ENCODE data around the gene VGLL1.

VGLL1 gene

DNA sequence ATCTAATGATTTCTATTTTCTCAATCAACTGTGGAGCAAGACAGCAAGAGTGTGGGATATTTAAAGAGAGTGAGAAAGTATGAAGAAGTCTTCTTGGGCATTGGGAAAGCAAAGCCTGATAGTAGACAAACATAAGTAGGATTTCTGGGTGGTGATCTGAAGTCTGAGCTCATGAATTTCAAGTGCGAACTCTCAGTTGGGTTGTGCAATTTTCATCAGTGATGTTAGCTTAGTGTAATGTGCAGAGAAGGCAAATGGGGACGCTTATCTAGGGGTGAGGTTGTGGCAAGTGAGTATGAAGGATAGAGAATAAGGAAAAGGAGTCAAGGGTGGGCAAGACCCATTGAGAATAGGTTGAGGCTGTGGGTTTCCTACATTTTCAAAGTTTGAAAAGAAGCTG lies 23.7 kb downstream of the VGLL1 start:
- no peak for DNase-seq (ENCODE audit: low spot score)

DNA sequence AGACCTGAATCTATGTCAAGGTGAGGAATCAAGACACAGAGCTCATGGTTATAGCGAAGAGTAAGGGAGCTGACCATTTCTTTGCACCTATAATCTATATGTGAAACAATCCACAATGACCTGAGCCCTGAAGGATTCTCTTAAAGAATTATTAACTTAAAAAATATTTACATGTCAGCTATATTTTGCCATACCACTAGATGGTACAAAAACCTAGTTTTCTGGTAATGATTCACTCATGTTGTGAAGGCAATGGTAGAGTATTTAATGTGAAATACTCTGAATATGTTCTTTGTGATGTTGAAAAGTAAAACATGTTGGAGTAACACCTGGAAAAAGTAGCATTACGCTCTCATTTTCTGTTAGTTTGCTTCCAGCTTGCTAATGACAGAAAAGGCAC lies 40.0 kb downstream of the VGLL1 start:
- DNase-seq (ENCODE audit: low spot score) = no peak

DNA sequence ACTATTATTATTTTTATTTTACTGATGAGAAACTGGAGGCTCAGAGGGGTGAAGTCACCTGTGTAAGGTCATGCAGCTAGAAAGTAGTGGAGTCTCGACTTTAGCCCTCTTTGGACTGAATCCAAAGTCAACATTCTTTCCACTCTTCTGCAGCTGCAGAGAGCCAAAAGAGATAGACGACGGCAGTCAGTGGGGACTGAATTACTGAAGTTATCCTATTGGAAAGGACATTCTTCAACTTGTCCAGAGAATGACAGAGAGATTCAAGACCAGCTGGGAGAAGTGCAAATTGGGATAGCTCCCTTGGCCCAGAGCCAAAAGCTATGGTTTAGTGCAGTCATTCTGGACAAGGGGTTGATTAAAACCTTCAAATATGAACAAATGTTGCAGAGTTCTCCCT lies 42.5 kb downstream of the VGLL1 start:
- DNase-seq (ENCODE audit: low spot score) = no peak

DNA sequence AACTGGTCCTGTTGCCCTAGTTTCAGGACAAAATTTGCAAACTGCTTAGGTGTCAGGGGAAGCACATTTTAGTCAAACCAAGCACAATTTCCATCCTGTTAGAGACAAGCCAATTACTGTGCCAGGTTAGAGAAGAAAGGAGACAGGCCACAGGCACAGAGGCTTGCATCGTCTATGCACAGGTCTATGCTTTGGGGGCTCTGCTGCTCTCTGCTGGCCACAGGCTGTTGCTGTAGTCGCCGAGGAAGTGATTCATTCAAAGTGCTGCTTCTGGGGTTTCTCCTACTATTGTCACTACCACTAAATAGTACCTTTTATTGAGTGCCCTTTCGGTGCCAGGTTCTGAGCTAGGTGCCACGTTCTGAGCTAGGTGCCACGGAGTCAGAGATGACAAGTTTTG lies 45.5 kb downstream of the VGLL1 start:
- DNase-seq (ENCODE audit: low spot score) = peak; percentile 71

DNA sequence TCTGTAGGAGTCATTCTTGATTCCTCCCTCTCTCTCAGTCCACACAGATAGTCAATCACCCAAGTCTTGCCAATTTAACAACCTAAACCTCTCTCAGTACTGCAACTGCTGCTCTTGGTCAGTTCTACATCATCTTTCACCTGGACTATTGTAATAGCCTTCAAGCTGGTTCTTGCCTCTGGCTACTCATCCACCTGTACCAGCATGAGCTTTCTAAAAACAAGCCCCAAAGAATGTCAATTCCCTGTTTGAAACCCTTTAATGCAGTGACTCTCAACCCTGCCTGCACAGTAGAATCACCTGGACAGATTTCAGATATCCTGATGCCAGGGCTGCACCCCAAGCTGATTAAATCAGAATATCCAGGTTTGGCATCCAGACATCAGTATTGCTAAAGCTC lies 48.3 kb downstream of the VGLL1 start:
- no peak for DNase-seq (ENCODE audit: low spot score)

DNA sequence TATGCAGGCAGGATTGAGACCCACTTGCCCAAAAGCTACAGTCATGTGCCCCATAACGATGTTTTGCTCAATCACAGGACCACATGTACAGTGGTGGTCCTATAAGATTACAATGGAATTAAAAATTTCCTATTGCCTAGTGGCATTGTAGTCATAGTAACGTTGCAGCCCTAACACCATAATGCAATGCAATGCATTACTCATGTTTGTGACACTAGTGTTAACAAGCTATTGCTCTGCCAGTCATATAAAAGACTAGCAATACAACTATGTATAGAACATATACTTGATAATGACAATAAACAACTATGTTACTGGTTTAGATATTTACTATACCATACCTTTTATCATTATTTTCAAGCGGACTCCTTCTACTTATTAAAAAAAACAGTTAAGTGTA lies 50.6 kb downstream of the VGLL1 start:
- DNase-seq (ENCODE audit: low spot score) = no peak

DNA sequence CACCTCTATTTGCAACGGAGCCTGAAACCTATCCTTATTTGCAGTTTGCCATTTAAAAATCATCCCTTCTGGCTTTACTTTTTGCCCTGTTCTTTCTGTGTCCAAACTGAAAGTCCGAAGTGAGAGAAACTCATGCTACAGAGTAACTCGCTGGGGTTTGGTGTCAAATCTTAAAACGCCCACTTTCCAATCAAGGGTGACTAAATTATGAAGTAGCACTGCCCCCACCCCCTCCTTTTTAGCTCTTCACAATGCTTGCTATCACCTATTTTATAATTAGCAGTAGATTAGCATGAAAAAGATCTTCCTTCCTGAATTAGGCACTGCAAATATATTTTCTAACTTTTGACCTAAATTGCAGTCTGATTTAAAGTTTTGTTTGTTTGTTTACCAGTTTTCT lies 52.5 kb downstream of the VGLL1 start:
- DNase-seq (ENCODE audit: low spot score) = no peak

DNA sequence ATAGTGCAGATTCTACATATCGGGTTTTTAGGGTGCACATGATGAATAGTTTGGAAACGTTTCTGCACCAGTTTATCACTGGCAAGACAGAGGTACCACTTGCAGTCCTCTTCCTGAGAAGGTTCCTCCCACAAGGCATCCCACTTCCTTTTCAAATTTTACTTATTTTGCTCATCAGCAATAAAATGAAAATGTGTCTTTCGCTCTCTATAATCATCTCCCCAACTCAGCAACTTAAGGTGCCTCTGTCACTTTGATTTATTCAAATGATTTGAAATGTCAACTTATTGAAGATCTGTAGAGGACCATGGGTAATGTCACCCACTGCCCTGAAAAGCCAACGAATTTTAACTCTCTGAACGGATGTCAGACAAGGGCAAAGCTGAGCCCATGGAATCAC lies 53.2 kb downstream of the VGLL1 start:
- no peak for DNase-seq (ENCODE audit: low spot score)

DNA sequence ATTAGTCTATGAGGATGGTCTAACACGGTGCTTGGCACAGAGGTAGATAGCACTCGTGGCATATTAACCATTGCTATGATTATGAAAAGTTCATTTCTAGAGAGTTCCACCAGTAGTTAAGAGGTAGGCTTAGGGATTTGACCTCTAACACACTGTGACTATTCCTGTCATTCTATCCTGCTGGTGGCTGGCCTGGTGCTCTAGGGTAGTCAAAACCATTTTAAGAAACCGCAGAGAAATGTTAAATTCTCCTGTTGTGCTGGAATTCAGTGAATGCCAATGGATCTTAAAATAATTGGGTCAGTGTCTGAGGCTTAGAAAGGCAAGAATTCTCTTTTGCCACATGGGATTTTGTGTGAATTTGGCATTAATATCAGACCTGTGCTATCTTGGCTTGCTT lies 53.9 kb downstream of the VGLL1 start:
- DNase-seq (ENCODE audit: low spot score) = no peak

DNA sequence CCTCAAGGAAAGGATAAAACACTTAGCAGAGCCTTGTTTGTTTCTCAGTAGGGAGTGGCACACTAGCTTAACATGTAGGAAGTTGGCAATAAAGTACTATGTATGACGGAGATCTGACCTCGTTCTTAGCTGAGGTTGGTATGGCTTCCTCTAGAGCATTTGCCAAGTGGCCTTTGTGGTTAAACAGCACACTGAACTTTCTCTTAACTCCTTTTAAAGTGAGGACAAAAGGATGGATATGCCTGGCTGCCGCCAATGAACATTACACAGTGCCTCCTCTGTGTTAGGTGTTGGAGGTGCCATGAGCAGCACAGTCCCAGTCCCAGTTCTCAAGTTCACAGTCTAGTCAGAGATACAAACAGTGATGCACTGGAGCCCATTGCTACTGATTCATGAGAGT lies 54.4 kb downstream of the VGLL1 start:
- DNase-seq (ENCODE audit: low spot score) = no peak

DNA sequence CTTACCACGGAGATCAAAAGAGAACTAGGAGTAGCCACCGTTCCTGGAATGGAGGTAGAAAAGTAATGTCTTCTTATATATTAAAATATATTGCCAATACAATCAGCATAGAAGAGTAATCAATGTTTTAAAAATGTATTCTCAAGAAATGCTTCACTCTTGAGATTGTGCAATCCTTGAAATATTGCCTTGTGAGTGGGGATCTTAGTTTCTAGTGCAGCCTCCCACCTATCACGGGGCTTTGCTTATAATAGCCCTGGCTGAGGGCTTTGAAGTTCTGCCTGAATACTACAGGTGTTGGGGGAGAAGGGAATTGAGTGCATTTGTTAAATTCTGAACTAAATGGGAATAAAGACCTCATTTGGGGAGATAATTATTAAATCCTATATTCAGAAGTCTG lies 55.5 kb downstream of the VGLL1 start:
- DNase-seq (ENCODE audit: low spot score) = no peak

DNA sequence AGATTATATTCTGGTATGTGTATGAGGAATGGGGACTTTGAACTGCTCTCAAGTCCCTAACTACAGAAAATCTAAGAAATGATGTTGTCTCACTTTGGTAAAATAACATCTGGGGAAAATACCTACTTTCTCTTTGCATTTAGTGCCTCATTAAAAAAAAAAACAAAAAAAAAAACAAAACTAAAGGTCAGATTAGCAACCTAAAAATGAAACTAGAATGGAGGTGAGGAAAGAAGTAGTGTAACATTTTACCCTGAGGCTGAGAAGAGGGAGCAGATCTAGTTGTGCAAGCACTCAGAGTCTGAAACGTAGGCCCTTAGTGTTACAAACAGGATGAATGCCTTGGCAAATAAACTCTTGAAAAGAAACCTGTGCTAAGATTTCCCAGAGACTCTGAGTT lies 56.0 kb downstream of the VGLL1 start:
- no peak for DNase-seq (ENCODE audit: low spot score)

DNA sequence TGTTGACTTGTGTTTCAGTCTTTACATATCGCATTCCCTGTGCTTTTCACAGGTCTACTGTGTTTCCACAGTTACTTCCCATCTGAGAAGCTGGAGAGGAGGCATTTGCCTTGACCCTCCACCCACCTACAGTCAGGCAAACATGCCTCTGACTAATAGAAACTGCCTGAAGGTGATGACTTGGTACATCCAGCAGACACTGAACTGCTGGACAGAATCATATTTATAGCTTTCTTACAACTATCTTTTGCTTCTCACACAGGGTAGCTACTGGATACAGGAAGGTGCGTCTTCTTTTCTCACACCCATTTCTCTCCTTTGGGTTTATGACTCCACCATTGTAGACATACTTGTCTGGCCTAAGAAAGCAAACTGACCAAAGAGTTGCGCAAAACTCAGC lies 58.0 kb downstream of the VGLL1 start:
- no peak for DNase-seq (ENCODE audit: low spot score)

DNA sequence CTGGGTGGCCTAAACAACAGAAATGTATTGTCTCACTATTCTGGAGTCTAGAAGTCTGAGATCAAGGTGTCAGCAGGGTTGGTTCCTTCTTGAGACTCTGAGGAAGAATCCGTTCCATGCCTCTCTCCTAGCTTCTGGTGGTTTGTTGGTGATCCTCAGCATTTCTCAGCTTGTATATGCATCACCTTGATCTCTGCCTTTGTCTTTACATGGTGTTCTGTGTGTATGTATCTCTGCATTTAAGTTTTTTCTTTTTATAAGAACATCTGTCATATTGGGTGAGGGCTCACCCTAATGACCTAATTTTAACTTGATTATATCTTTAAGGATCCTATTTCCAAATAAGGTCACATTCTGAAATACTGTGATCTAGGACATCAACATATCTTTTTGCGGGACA lies 65.3 kb downstream of the VGLL1 start:
- DNase-seq (ENCODE audit: low spot score) = no peak

DNA sequence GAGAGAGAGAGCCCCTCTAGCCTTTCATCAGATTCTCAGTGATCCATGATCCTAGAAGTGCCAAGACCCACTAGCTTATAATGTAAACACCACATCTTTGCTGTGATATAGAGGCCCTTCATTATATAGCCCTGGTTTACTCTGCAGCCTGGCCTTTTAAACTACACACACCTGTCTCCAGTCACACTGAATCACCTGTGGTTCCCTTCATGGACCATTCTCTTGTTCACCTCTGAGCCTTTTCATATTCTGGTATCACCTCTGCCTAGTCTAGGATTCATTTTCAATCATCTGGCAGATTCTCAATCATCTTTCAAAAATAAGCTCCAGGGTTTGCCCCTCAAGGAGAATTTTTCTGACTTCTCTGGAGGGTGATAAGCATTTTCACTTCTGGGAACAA lies 65.9 kb downstream of the VGLL1 start:
- DNase-seq (ENCODE audit: low spot score) = no peak

DNA sequence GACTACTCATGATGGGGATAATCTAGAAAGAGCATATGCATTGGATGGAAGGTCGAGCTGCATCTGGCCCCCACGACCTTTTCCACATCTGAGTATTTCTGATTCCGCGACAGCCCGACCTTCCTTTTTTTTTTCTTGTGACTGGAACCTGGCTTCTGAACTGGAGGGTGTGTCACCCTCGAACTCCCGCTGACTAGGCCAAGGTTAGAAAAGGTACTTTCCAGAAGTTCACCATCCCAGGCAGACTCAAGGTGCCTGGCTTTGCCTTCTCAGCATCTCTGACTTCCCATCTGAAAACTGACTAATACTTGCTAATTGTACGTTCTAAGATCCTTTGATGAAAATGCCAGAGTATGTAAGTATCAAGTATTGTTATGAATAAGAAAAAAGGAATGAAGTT lies 66.6 kb downstream of the VGLL1 start:
- DNase-seq (ENCODE audit: low spot score) = no peak

DNA sequence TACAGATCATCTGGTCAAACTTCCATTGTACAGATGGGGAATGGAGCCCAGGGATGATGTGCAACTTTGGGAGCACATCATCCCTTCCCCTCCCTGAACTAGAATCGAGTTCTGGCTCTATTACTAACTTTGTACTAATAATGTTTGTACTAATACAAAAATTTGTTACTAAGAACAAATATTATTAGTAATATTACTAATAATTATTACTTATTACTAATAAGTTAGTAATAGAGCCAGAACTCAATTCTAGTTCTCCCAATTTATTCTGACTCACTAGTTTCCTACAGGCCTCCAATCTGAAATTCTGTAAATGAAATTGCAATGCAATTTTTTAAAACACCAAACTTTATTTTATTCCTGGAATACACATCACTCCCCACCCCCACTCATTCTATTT lies 68.0 kb downstream of the VGLL1 start:
- DNase-seq (ENCODE audit: low spot score) = no peak
